ENCODE results near the gene LILRB2. TPM values are rescaled to one million over a fixed set of nuclear protein-coding genes. Genes with fewer than 3 reads are reported as not detected.
A peak's percentile ranks its signal among the peaks of the same experiment; 100 is the strongest.

LILRB2 gene
- total RNA-seq, 2 donors from 2014 or later, result 11.1 to 13.7 TPM

GRCh38 chr19:54271106-54271505, 9.8 kb downstream of the LILRB2 start:
- H3K9me3 ChIP-seq, result no peaks in the 10 kb centered on the region
- no peaks in the 10 kb centered on the region for H3K36me3 ChIP-seq
- DNase-seq (ENCODE audit: low spot score) (no peak), ATAC-seq (ENCODE audit: insufficient number of reproducible peaks, low FRiP score, low read depth) (no peak)
- H3K27ac ChIP-seq, result no peak overlapping the region
- H3K4me1 ChIP-seq (ENCODE audit: control insufficient read depth in 1 of 2, low read depth in 2 of 2), result no peaks in the 10 kb centered on the region
- no peak overlapping the region for H3K4me3 ChIP-seq
- TF ChIP-seq CTCF (IDR thresholded peaks at IDR 0.05), result no peak
- no peaks in the 10 kb centered on the region for H3K27me3 ChIP-seq (replicated peaks; ENCODE audit: insufficient read depth)

- no peaks in the 10 kb centered on the region for H3K36me3 ChIP-seq
- no peaks in the 10 kb centered on the region for H3K4me1 ChIP-seq (ENCODE audit: control insufficient read depth in 1 of 2, low read depth in 2 of 2)
- H3K9me3 ChIP-seq, result no peaks in the 10 kb centered on the region
- DNase-seq (ENCODE audit: low spot score) (no peak), ATAC-seq (ENCODE audit: insufficient number of reproducible peaks, low FRiP score, low read depth) (no peak)
- H3K4me3 ChIP-seq, result no peak overlapping the region
- TF ChIP-seq CTCF (IDR thresholded peaks at IDR 0.05), result no peak
- H3K27ac ChIP-seq, result no peak overlapping the region
- H3K27me3 ChIP-seq (replicated peaks; ENCODE audit: insufficient read depth), result no peaks in the 10 kb centered on the region
Measured at GRCh38 chr19:54268936-54269335, 12.0 kb downstream of the LILRB2 start.

GRCh38 chr19:54266133-54266532, 14.8 kb downstream of the LILRB2 start:
- no peaks in the 10 kb centered on the region for H3K27me3 ChIP-seq (replicated peaks; ENCODE audit: insufficient read depth)
- no peaks in the 10 kb centered on the region for H3K36me3 ChIP-seq
- H3K4me3 ChIP-seq, result no peak overlapping the region
- DNase-seq (ENCODE audit: low spot score) (no peak), ATAC-seq (ENCODE audit: insufficient number of reproducible peaks, low FRiP score, low read depth) (no peak)
- no peaks in the 10 kb centered on the region for H3K9me3 ChIP-seq
- peak; percentile 50 for TF ChIP-seq CTCF (IDR thresholded peaks at IDR 0.05)
- no peak overlapping the region for H3K27ac ChIP-seq
- H3K4me1 ChIP-seq (ENCODE audit: control insufficient read depth in 1 of 2, low read depth in 2 of 2), result no peaks in the 10 kb centered on the region

- Histone ChIP-seq H3K4me1 (ENCODE audit: control insufficient read depth in 1 of 2, low read depth in 2 of 2) (no peaks in the 10 kb centered on the region), H3K9me3 (no peaks in the 10 kb centered on the region), H3K27ac (no peak overlapping the region), H3K4me3 (no peak overlapping the region), H3K36me3 (no peaks in the 10 kb centered on the region), H3K27me3 (replicated peaks; ENCODE audit: insufficient read depth) (no peaks in the 10 kb centered on the region)
- DNase-seq (ENCODE audit: low spot score), result no peak
- TF ChIP-seq CTCF (IDR thresholded peaks at IDR 0.05), result no peak
- ATAC-seq (ENCODE audit: insufficient number of reproducible peaks, low FRiP score, low read depth), result no peak
Measured at GRCh38 chr19:54262470-54262869, 18.4 kb downstream of the LILRB2 start.

GRCh38 chr19:54262066-54262465, 18.8 kb downstream of the LILRB2 start:
- Histone ChIP-seq H3K27ac (no peak overlapping the region), H3K36me3 (no peaks in the 10 kb centered on the region), H3K27me3 (replicated peaks; ENCODE audit: insufficient read depth) (no peaks in the 10 kb centered on the region), H3K9me3 (no peaks in the 10 kb centered on the region), H3K4me1 (ENCODE audit: control insufficient read depth in 1 of 2, low read depth in 2 of 2) (no peaks in the 10 kb centered on the region), H3K4me3 (no peak overlapping the region)
- TF ChIP-seq CTCF (IDR thresholded peaks at IDR 0.05), result no peak
- no peak for ATAC-seq (ENCODE audit: insufficient number of reproducible peaks, low FRiP score, low read depth)
- DNase-seq (ENCODE audit: low spot score), result no peak
